Measurements from ENCODE around the gene EDDM3A. TPM values are rescaled to one million over a fixed set of nuclear protein-coding genes. Genes with fewer than 3 reads are reported as not detected.
"Not testable (repeated sequence)": the region's sequence is repeated elsewhere in the genome, so short reads cannot be mapped to it uniquely, and the experiment has no call there.

The EDDM3A gene
- polyA plus RNA-seq, 3 donors, result not detected

DNA sequence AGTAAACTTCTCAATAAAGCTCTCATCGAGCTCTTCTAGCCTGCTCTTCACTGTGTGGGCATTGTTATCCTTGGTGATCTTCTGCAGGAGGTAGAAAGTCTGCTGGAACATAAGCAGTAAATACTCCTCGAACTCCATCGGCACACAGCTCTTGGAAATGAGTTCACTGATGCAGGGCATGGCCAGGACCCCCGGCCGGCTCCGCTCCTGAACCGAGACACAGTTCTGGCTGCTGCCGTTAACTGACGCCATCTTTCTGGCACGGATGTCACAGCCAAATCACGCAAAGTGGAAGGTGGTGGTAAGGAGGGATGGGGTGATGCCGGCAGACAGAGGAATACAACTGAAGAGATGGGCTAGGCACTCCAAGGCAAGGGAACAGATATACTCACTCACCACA, 23.7 kb upstream of the EDDM3A start:
- no peak for DNase-seq
- no peak overlapping the region for H3K4me3 ChIP-seq (replicated peaks in 1 of 3; ENCODE audit: low read depth in 2 of 3, low read length in 3 of 3)
- peaks cover 25% of the 10 kb centered on the region for H3K4me1 Mint-ChIP-seq
- no peak overlapping the region for H2AFZ ChIP-seq (ENCODE audit: insufficient read depth, low read depth, low read length, poor library complexity, severe bottlenecking)
- H3K9me3 Mint-ChIP-seq, result peaks cover 0 to 8% (median 2%) of the 10 kb centered on the region in 7 donors
- H3K27ac ChIP-seq (ENCODE audit: low read depth in 1 of 2, low read length in 2 of 2), result no peak overlapping the region
- peaks cover 17 to 30% of the 10 kb centered on the region in 2 donors for H3K4me1 ChIP-seq (ENCODE audit: control insufficient read depth in 1 of 2, insufficient read depth in 2 of 2, low read length in 2 of 2)
- no peaks in the 10 kb centered on the region for H3K36me3 ChIP-seq (replicated peaks in 1 of 2; ENCODE audit: control insufficient read depth in 1 of 2, insufficient read depth in 2 of 2, low read length in 2 of 2)
- WGBS (ENCODE audit: insufficient coverage), result 96% methylated on average over 9 of the region's 12 CpGs
- H3K9me3 ChIP-seq (replicated peaks in 1 of 2; ENCODE audit: control insufficient read depth in 1 of 2, insufficient read depth in 1 of 2, low read length in 2 of 2), result no peaks in the 10 kb centered on the region
- peak overlapping the region in 1 of 7 donors; percentile 22 for H3K27ac Mint-ChIP-seq
- no peak overlapping the region for H3K9ac ChIP-seq (ENCODE audit: insufficient read depth, low read length, poor library complexity, severe bottlenecking)
- intact Hi-C loops (cut with micrococcal nuclease), result no loop called here
- H3K27me3 Mint-ChIP-seq (ENCODE audit: low read depth in 3 of 3), result peaks cover 25 to 30% (median 26%) of the 10 kb centered on the region in 3 donors
- H3K4me2 ChIP-seq (replicated peaks; ENCODE audit: extremely low read depth, low read length, poor library complexity, severe bottlenecking), result no peak overlapping the region
- peak overlapping the region in 1 of 2 donors; percentile 64 for H3K4me3 Mint-ChIP-seq
- TF ChIP-seq, protein P1, sequence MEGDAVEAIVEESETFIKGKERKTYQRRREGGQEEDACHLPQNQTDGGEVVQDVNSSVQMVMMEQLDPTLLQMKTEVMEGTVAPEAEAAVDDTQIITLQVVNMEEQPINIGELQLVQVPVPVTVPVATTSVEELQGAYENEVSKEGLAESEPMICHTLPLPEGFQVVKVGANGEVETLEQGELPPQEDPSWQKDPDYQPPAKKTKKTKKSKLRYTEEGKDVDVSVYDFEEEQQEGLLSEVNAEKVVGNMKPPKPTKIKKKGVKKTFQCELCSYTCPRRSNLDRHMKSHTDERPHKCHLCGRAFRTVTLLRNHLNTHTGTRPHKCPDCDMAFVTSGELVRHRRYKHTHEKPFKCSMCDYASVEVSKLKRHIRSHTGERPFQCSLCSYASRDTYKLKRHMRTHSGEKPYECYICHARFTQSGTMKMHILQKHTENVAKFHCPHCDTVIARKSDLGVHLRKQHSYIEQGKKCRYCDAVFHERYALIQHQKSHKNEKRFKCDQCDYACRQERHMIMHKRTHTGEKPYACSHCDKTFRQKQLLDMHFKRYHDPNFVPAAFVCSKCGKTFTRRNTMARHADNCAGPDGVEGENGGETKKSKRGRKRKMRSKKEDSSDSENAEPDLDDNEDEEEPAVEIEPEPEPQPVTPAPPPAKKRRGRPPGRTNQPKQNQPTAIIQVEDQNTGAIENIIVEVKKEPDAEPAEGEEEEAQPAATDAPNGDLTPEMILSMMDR (IDR thresholded peaks at IDR 0.05), result no peak
- no peaks in the 10 kb centered on the region for H4K20me1 ChIP-seq (ENCODE audit: insufficient read depth, low read length)
- H3K36me3 Mint-ChIP-seq, result peaks cover 6 to 16% of the 10 kb centered on the region in 2 donors
- peaks cover 6 to 11% of the 10 kb centered on the region in 2 donors for H3K27me3 ChIP-seq (ENCODE audit: control insufficient read depth in 2 of 2, insufficient read depth in 2 of 2, low read length in 2 of 2)
- no peaks in the 10 kb centered on the region for H3K79me2 ChIP-seq (ENCODE audit: insufficient read depth, low read length)

DNA sequence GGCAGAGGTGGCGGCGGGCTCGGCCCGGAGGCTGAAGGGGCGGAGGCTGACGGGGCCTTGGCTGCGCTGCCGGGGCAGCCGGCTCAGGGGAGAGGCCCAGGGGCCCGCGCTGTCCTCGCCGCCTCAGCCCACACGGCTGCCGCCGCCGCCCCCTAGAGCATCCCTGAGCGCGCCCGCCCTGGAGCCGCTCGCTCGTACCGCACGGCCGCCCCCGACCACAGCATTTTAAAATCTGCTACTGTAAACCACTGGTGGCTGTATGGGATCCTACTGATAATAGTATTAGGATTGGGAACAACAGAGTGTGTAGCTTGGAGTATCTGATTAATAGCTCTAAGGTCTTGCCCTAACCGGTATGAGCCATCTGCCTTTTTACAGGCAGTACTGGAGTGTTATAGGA, 22.2 kb upstream of the EDDM3A start:
- H3K27me3 ChIP-seq (ENCODE audit: control insufficient read depth in 2 of 2, insufficient read depth in 2 of 2, low read length in 2 of 2), result peaks cover 6 to 11% of the 10 kb centered on the region in 2 donors
- peak overlapping the region in 1 of 2 donors; percentile 46 for H3K27ac ChIP-seq (ENCODE audit: low read depth in 1 of 2, low read length in 2 of 2)
- H3K4me1 ChIP-seq (ENCODE audit: control insufficient read depth in 1 of 2, insufficient read depth in 2 of 2, low read length in 2 of 2), result peaks cover 15 to 28% of the 10 kb centered on the region in 2 donors
- H3K36me3 Mint-ChIP-seq, result peaks cover 9 to 16% of the 10 kb centered on the region in 2 donors
- intact Hi-C loops (cut with micrococcal nuclease), result no loop called here
- H3K9me3 ChIP-seq (replicated peaks in 1 of 2; ENCODE audit: control insufficient read depth in 1 of 2, insufficient read depth in 1 of 2, low read length in 2 of 2), result no peaks in the 10 kb centered on the region
- TF ChIP-seq, protein P1 (IDR thresholded peaks at IDR 0.05), result no peak
- peak overlapping the region; percentile 85 for H2AFZ ChIP-seq (ENCODE audit: insufficient read depth, low read depth, low read length, poor library complexity, severe bottlenecking)
- peaks cover 24 to 30% (median 26%) of the 10 kb centered on the region in 3 donors for H3K27me3 Mint-ChIP-seq (ENCODE audit: low read depth in 3 of 3)
- peak overlapping the region; percentile 74 for H3K4me2 ChIP-seq (replicated peaks; ENCODE audit: extremely low read depth, low read length, poor library complexity, severe bottlenecking)
- H3K36me3 ChIP-seq (replicated peaks in 1 of 2; ENCODE audit: control insufficient read depth in 1 of 2, insufficient read depth in 2 of 2, low read length in 2 of 2), result no peaks in the 10 kb centered on the region
- no peaks in the 10 kb centered on the region for H3K79me2 ChIP-seq (ENCODE audit: insufficient read depth, low read length)
- peak overlapping the region; percentile 70 to 84 for H3K4me3 Mint-ChIP-seq
- peaks cover 0 to 8% (median 2%) of the 10 kb centered on the region in 7 donors for H3K9me3 Mint-ChIP-seq
- WGBS (ENCODE audit: insufficient coverage), result 46% methylated on average over 21 of the region's 28 CpGs
- no peak overlapping the region for H3K27ac Mint-ChIP-seq
- peaks cover 25% of the 10 kb centered on the region for H3K4me1 Mint-ChIP-seq
- peak overlapping the region; percentile 31 for H3K9ac ChIP-seq (ENCODE audit: insufficient read depth, low read length, poor library complexity, severe bottlenecking)
- peak overlapping the region; percentile 11 to 69 (median 36) for H3K4me3 ChIP-seq (replicated peaks in 1 of 3; ENCODE audit: low read depth in 2 of 3, low read length in 3 of 3)
- DNase-seq, result no peak
- H4K20me1 ChIP-seq (ENCODE audit: insufficient read depth, low read length), result no peaks in the 10 kb centered on the region

DNA sequence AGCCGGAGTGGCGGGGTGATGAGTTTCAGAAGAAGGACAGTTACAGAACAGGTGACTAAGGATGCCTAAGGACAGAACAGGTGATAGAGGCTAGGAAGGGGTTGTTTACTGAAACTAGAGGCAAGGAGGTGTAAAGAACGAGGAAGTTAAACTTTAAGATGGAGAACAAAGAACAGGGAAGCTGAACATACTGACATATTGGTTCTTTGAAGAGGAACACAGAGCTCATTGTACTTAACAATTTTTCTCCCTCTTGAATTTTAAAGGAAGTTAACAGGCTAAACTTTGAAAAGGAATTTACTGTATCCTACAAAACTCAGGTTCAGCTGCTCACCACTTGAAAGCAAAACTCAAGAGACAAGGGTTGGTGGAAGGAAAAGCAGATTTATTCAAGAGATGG, 19.6 kb upstream of the EDDM3A start:
- peak; percentile 3 to 37 (median 13) for DNase-seq
- H3K9me3 ChIP-seq (replicated peaks in 1 of 2; ENCODE audit: control insufficient read depth in 1 of 2, insufficient read depth in 1 of 2, low read length in 2 of 2); intact Hi-C loops (cut with micrococcal nuclease); H3K9ac ChIP-seq (ENCODE audit: insufficient read depth, low read length, poor library complexity, severe bottlenecking); H3K79me2 ChIP-seq (ENCODE audit: insufficient read depth, low read length); H3K9me3 Mint-ChIP-seq; H3K36me3 ChIP-seq (replicated peaks in 1 of 2; ENCODE audit: control insufficient read depth in 1 of 2, insufficient read depth in 2 of 2, low read length in 2 of 2); H4K20me1 ChIP-seq (ENCODE audit: insufficient read depth, low read length): not testable (repeated sequence)
- Histone ChIP-seq H2AFZ (ENCODE audit: insufficient read depth, low read depth, low read length, poor library complexity, severe bottlenecking) (peak overlapping the region; percentile 60), H3K4me2 (replicated peaks; ENCODE audit: extremely low read depth, low read length, poor library complexity, severe bottlenecking) (peak overlapping the region; percentile 11), H3K27me3 (ENCODE audit: control insufficient read depth in 2 of 2, insufficient read depth in 2 of 2, low read length in 2 of 2) (peaks cover 6 to 11% of the 10 kb centered on the region in 2 donors), H3K4me3 (replicated peaks in 1 of 3; ENCODE audit: low read depth in 2 of 3, low read length in 3 of 3) (peak overlapping the region in 1 of 3 experiments; percentile 21), H3K27ac (ENCODE audit: low read depth in 1 of 2, low read length in 2 of 2) (peak overlapping the region in 1 of 2 donors; percentile 73), H3K4me1 (ENCODE audit: control insufficient read depth in 1 of 2, insufficient read depth in 2 of 2, low read length in 2 of 2) (peaks cover 15 to 28% of the 10 kb centered on the region in 2 donors)
- Mint-ChIP-seq H3K4me1 (peaks cover 27% of the 10 kb centered on the region), H3K27me3 (ENCODE audit: low read depth in 3 of 3) (peaks cover 25 to 30% (median 26%) of the 10 kb centered on the region in 3 donors), H3K27ac (peak overlapping the region; percentile 72 to 88 (median 82)), H3K36me3 (peaks cover 9 to 15% of the 10 kb centered on the region in 2 donors), H3K4me3 (peak overlapping the region in 1 of 2 donors; percentile 30)
- WGBS (ENCODE audit: insufficient coverage), result 100% methylated on average over 2 of the region's 3 CpGs

Data from CD14-positive monocyte (primary cell).